GM19463 (cell line): ENCODE measurements around the gene ARL10.

Source experiments
- ATAC-seq: cut with Tn5 transposase; IDR thresholded peaks from one replicate; pipeline ENCODE4 v1.9.1; 2021; ENCODE audit warnings: mild to moderate bottlenecking, moderate library complexity; ENCODE audit not compliant: unreplicated experiment

The ARL10 gene, protein sequence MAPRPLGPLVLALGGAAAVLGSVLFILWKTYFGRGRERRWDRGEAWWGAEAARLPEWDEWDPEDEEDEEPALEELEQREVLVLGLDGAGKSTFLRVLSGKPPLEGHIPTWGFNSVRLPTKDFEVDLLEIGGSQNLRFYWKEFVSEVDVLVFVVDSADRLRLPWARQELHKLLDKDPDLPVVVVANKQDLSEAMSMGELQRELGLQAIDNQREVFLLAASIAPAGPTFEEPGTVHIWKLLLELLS

DNA sequence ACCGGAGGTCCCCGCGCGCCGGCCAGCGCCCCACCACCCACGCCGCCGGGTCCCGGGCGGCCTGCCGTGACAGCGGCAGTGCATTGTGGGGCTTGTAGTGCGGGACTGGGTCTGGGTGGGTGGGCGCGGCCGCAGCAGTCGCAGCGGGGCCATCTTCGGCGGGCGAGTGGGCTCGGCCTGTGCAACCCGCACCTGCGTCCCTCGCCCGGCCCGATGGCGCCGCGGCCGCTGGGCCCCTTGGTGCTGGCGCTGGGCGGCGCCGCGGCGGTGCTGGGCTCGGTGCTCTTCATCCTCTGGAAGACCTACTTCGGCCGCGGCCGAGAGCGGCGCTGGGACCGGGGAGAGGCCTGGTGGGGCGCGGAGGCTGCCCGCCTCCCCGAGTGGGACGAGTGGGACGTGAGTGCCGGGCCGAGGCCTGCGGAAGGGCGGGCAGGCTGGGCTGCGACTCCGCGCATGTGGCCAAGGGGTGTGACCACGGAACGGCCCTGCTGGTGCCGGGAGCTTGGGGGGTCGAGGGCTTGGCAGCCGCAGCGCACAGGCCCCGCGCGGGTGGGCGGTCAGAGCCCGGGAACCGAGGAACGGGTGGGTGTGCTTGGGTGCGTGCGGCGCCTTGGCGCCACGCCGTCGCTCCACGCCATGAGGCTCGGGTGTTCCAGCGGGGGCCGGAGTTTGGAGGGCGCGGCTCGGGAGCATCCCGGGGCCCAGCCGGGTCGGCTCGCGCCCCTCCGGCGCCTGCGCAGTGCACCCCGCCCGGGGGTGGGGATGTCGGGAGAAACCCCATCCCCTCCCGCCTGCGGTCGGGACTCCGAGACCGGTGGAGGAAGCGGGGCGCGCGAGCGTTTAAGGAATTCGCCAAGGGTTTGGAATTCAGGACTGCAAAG, at the start of gene ARL10:
Gene ARL10 (plus strand): TSS at position 137 of the 881 bp plus-strand sequence. CDS start 77 bp downstream, at position 214.
- ATAC-seq: peak; percentile 44

DNA sequence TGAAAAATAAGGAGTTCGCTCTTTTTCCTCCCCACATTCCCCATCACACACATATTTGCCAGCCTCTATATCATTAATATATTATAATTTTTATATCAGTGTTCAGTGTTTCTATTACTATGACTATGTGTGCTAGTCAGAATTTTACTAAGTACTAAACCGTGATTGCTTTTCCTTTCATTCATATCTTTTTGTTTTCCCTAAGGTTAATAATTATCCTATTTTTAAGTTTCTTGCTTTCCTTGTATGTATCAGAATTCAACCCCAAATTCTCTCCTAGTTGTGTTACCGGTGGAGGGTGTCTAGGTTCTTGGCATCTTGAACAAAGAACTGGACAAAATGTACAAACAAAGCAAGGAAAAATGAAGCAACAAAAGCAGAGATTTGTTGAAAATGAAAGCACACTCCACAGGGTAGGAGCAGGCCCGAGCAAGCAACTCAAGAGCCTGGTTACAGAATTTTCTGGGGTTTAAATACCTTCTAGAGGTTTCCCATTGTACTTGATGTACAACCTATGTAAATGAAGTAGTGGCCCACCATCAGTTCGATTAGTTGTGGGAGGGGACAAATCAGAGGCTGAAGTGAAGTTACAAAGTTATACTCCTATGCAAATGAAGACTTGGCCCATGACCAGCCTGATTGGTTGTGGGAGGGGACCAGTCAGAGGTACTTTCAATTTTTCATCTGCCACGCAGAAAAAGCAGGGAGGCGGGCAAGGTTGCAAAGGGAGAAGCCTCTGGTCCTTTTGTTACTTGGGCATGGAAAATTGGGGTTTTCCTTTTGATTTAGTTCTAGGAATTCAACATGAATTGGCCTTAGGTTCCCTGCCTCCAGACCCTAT, 47.5 kb upstream of the ARL10 start:
- no peak for ATAC-seq

DNA sequence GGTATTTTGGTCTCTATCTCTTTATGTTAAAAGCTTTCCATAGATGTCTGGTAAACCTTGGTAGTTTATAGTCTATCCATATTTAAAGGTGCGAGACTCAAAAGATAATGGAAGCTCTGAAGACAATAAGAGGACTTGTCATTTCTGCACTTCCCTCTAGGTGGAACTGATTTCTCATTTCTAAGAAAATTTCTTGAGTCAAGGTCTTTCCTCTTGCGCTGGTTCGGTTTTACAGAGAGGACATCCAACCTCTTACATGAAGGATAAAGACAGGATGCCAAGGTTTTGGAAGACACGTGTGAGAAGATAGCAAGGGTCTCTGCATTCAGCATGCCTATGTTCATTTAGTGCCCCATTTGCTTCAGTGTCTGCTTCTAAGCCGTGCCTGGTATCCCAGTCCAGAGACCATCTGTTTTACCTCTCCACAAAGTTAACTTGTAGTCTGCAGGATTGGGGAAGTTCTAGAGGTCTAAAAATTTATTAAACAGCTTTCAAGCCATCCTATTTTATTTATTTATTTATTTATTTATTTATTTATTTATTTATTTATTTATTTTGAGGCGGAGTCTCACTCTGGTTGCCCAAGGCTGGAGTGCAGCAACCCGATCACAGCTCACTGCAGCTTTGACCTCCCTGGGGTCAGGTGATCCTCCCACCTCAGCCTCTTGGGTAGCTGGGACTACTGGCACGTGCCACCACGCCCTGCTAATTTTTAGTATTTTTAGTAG, 45.3 kb upstream of the ARL10 start:
- ATAC-seq: no peak

DNA sequence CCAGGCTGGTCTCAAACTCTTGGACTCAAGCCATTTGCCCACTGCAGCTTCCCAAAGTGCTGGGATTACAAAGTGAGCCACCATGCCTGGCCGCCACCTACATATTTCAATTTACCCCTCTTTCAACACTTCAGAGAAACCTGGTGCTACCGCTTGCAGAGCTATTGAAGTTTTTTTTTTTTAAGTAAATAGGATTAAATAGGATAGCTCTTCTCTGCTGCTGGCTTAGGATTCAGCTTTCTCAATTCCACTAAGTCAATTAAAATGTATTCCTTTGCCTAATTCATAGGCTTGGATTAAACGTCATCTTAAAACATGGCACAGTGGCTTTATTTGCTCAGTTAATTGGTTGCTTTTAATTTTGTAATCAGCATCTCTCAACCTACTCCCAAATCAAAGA, 44.7 kb upstream of the ARL10 start:
- no peak for ATAC-seq

DNA sequence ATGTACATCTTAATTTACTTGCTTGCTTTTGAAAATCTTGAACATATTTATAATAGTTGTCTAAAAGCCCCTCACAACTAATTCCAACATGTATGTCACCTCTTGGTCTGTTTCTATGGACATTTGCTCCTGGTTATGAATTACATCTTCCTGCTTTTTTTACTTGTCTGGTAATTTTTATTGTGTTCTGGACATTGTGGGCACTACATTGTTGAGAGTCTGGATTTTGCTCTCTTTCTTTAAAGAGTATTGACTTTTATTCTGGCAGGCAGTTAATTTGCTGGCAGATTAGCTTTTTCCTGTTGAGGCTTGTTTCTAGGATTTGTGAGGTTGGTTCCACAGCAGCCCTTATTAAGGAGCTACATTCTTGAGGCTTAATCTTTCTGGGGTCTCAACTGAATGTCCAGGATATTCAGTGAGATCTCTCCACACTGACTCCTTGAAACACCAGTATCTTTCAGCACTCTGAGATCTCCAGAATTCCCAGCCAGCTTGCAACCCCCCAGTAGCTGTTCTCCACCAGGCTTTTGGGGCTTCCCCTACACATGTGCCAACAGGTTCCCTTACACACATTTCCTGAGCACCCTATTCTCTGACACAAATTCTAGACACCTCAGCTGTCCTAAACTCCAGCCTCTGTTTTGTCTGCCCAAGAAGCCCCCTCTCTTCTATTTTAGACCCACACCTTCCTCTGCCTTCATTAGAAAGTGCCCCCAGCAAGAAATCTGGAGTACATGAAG, 31.1 kb upstream of the ARL10 start:
- no peak for ATAC-seq

DNA sequence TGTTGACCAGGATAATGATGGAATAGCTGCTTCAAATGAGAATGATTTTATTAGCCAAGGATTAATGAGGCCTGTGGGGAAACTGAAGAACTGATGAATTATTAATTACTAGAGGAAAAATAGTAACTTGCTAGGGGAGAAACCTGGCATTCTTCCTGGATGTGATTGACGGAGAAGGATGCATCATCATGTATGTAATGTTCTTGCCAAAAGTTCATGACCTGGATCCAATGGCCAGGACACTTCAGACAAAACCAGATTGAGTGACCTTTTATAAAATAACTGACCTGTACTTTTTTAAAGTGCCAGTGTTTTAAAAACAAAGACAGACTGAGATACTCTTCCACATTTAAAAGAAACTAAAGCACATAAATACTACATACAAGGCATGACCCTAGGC, 27.4 kb upstream of the ARL10 start:
- ATAC-seq: no peak

DNA sequence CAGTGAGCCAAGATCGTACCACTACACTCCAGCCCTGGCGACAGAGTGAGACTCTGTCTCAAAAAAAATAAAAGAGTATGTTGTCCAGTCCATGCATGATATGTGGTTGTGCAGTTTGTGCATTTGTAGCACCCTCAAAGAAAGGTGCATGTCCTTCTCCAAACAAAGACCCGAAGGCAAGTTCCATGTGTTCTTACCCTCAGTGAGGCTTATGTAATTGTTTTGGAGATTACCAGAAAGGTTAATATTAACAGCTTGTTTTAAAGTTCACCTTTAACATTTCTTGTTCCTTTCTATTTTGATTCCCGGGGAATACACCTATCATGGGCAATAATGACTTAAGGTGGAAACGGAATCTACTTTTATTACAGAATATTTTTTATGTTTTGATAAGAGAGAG, 26.0 kb upstream of the ARL10 start:
- no peak for ATAC-seq

DNA sequence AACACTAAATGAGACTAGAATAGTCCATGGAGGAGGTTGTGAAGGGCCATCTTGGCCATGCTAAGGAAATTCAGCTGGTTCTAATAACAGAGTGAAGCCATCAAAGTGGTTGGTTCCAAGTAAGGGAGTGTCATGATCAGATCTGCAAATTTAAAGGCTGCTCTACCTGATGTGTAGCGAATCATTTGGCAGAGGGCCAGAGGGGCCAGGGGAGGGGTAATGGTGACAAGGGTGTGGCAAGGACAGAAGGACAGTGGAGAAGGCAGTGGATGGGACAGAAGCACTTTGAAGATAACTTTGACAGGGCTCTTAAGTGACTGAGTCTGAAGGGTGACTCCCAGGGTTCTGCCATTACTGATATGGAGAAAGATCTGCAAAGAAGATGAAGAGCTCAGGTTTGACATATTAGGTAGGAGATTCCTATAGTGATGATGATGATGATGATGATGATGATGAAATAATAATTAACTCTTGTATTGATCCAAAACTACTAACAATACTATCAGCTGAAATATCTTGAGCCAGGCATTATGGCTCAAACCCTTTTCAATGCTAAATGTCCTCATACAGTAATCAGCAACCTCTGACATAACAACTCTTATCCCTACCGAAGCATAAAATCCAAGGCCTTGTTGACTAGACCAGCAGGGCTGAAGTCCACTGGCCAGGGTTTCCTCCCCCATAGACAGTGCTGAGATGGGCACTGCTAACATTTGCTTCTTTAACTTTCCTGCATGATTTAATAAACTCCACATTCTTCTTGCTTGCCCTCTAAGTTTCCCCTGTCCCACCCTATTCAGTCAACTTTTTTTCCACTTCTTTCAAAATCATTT, 23.7 kb upstream of the ARL10 start:
- no peak for ATAC-seq

DNA sequence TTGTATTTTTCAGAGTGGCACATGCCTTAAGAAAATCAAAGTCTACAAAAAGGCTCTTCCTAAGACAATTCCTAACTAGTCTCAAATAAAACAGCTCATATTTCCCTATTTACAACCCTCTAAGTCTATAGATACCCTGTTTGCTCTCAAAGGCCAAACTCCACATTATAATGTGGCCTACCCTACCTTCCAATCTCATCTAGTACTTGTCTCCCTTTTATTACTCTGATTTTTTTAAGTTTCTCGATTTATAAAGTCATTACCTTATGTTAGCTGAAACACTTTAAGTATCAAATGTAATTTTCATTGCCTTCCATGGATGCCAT, 23.2 kb upstream of the ARL10 start:
- ATAC-seq: no peak

DNA sequence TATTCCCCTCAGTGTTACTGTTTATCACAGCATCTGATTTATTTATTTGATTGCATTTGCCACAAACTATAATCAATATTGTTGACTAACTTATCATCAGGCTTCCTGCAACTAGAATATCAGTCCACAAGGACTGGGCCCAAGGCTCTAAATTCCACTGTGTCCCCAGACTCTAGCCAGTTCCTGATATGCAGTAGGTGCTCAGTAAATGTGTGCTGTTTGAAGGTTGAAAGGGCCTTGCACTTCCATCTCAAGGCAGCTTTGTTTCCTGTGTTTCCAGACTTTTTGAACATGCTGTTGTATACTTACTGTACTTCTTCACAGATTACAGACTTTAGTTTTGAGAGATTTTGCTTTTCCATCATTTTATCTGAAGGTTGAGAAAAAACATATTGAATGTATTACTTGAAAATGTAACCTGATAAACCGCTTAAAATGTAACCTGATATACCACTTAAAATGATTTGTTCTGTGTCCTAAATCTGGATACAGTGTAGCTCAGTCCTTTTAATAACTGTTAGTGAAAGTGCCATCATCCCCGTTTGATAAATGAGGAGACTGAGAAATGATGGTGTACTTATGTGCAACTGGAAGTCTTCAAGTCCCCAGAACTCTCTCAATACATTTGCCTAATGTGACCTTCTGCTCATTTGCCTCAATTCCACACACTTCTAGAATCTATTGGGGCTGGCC, 22.4 kb upstream of the ARL10 start:
- no peak for ATAC-seq

DNA sequence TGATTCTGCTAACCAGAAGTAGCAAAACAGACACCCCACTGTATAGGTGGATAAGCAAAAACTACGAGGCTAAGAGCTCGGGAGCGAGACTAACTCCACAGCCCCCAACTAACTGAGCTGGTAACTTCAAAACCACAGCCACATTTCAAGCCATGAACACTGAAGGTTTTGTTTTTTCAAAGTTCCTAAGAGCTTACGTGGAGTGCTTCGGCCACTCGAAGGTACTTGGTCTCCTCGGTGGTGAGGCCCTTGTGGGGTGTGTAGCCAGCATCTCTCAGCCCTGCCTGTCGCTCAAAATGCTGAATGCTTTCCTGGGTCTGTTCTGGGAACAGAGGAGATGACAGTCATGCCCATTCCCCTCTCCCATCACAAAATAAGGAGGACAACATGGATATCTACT, 14.9 kb upstream of the ARL10 start:
- no peak for ATAC-seq

DNA sequence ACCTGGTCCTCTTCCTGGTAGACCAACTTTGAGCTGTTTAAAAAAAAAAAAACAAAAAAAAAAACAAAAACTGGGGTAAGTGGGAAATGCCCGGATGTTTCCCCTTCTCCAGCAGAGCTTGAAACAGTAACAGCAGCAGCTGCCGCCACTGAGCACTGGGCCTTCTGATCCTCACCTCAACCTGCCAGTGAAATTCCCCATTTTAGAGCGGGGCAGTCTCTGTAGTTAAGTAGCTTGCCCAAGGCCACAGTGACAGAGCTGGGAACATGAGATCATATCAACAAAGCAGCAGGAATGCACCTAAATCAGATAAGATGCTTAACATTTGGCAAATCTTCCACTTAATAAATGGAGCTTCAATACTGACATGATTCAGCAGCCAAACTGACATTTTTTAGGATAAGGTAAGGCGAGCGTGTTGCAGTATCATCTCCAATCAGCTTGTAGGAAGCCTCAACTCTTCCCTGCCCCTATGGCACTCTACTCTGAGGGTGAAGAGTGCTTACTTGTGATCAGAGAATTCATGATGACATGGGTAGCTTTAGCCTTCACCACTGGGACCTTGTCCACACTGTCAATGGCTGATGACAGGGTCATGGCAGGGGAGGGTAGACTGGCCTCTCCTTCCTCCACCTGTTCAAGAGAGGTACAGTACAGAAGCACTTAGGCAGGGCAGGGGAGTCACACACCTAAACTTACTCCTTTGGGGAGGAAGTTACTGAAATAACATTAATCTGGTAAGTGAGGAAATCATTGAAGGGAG, 13.0 kb upstream of the ARL10 start:
- no peak for ATAC-seq

DNA sequence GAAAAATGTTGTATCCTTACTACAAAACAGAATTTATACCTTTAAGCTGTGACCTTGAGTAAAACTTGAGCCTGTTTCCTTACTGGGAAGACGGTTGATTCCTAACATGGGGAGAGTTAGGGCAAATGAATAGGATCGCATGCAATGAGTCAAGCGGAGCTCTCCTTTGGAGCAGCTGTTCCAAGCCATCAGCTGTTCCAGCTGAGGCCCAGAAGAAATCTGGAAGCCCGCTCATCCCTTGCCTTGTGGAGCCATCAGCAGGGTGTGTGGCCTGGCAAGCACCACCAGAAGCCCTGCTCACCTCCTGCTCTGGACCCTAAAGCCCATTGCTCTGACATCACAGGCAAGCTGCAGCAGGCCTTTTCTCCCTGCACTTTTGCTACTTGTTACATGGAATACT, 11.8 kb upstream of the ARL10 start:
- ATAC-seq: no peak

DNA sequence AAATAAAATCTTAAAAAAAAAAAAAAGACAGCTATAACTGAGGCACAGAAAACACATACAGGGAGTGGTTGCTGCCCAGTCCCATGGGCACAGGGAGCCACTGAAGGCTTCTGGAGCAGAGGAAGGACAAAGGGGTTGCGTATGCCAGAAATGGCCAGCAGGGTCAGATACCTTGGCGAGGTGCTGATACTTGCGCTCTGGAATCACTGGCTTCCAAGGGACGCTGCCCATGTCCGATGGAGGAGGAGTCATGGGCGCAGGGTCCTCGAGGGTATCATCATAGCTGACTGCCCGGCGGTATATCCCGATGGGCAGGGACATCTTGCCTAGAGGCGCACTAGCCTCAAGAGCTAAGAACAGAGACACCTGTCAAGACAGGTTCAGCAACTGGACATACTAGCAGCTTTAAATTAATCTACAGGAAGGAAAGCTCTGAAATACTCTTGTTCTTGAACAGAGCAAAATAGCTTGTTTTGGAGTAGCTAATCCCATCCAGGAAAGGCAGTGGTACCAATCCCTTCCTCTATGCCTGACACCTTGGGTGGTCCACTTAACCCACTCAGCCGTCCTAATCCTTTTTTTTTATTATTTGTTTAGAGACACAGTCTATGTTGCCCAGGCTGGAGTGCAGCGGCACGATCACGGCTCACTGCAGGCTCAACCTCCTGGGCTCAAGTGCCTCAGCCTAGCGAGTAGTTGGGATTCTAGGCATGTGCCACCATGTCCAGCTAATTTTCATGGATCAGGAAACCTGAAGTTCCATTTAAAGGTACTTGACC, 9.7 kb upstream of the ARL10 start:
- ATAC-seq: no peak

DNA sequence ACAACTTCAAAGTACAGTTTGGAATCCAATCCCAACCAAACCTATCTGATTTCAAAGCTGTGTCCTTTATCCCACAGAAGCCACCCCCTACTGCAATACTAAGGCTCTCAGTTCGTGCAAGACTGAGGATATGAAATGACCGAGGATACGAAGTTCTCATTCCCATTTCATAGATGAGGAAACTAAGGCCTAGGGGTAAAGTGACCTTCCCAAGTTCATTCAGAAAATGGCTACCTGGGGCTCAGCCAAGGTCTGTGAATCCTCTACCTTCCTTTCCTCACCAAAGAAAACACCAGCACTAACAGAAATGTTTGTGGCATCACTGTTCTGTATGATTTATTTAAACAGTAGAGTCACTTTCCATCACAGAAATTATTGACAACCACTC, 9.1 kb upstream of the ARL10 start:
- ATAC-seq: no peak

DNA sequence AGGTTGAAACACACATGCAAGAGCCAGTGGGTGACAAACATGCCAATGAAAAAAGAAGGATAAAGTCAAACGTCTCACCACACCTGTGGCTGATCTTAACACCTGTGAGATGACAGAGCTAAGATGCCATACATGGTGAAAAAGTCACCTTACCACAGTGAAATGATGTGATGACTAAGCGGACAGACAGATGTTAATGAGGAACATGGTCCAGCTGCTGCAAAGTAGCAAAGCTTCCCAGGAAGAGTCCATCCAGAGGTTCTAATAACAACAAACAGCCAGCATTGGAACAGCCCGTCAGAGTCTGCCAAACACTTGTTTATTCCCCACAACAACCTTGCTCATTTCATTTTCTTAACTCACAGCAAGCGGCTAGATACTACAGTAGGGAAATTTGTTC, 5.6 kb upstream of the ARL10 start:
- ATAC-seq: no peak

DNA sequence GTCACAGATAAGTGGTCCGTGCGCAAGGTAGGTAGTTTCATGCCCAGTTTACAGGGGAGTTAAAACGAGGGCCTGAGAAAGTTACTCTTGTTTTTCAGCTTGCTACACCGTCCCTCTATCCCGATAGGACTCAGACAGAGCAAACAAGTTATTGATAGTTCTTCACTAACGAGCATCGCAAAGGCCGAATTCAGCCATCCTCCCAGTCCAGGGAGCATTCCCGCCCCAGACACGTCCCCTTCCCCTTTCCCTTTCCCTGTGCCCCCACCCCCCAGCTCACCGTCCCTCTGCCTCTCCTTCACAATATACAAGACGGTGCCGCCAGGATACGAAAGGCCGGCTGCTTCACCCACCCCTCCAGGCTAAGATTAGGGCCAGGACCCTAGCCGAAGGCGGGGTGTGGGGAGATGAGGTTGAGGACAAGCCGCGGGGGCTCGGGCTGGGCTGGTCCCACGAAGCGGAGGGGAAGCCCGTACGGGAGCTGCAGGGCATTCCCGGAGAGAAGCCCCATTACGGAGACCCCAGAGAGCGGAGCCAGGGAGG, 4.3 kb upstream of the ARL10 start:
- no peak for ATAC-seq
